GM21367 (cell line): ENCODE measurements around the gene RAB7B.
"Not testable (repeated sequence)": the region's sequence is repeated elsewhere in the genome, so short reads cannot be mapped to it uniquely, and the experiment has no call there.

Source experiments
- ATAC-seq: cut with Tn5 transposase; IDR thresholded peaks from one replicate; pipeline ENCODE4 v1.9.1; 2021; ENCODE audit not compliant: unreplicated experiment

RAB7B gene

GRCh38 chr1:205998457-205999241 lies 4.5 kb downstream of the RAB7B start:
- no peak for ATAC-seq

- ATAC-seq, result not testable (repeated sequence)
Observed at GRCh38 chr1:205996641-205997040, 6.6 kb downstream of the RAB7B start.

- ATAC-seq, result no peak
Observed at GRCh38 chr1:205994346-205994745, 8.8 kb downstream of the RAB7B start.

GRCh38 chr1:205993068-205993467 lies 10.1 kb downstream of the RAB7B start:
- ATAC-seq, result no peak

- ATAC-seq, result no peak
Observed at GRCh38 chr1:205992218-205992882, 10.8 kb downstream of the RAB7B start.

- ATAC-seq, result no peak
Observed at GRCh38 chr1:205991237-205991636, 12.0 kb downstream of the RAB7B start.

GRCh38 chr1:205990226-205990625 lies 13.0 kb downstream of the RAB7B start:
- ATAC-seq, result no peak

GRCh38 chr1:205989786-205990185 lies 13.4 kb downstream of the RAB7B start:
- ATAC-seq, result no peak

- no peak for ATAC-seq
Observed at GRCh38 chr1:205988585-205988995, 14.6 kb downstream of the RAB7B start.

GRCh38 chr1:205986861-205987260 lies 16.3 kb downstream of the RAB7B start:
- no peak for ATAC-seq

GRCh38 chr1:205986292-205986691 lies 16.9 kb downstream of the RAB7B start:
- no peak for ATAC-seq

- no peak for ATAC-seq
Observed at GRCh38 chr1:205985330-205986005, 17.7 kb downstream of the RAB7B start.

- ATAC-seq, result no peak
Observed at GRCh38 chr1:205983925-205984725, 19.1 kb downstream of the RAB7B start.

GRCh38 chr1:205981257-205981656 lies 21.9 kb downstream of the RAB7B start:
- no peak for ATAC-seq

GRCh38 chr1:205980237-205980870 lies 22.8 kb downstream of the RAB7B start:
- ATAC-seq, result no peak

- ATAC-seq, result no peak
Observed at GRCh38 chr1:205979301-205979700, 23.9 kb downstream of the RAB7B start.

- no peak for ATAC-seq
Observed at GRCh38 chr1:205978676-205979075, 24.5 kb downstream of the RAB7B start.

GRCh38 chr1:205977402-205978014 lies 25.7 kb downstream of the RAB7B start:
- ATAC-seq, result no peak

- ATAC-seq, result no peak
Observed at GRCh38 chr1:205976708-205977401, 26.3 kb downstream of the RAB7B start.

GRCh38 chr1:205976036-205976435 lies 27.2 kb downstream of the RAB7B start:
- ATAC-seq, result no peak
